ENCODE data around the gene TPM1. TPM values are rescaled to one million over a fixed set of nuclear protein-coding genes. Genes with fewer than 3 reads are reported as not detected.

TPM1 gene
- total RNA-seq, 1 experiment from 2014 or later, result 10.1 TPM

GRCh38 chr15:63067976-63068743 lies 25.6 kb downstream of the TPM1 start:
- Histone ChIP-seq H3K27ac (ENCODE audit: low read length) (no peak overlapping the region), H3K79me2 (ENCODE audit: low read length) (no peaks in the 10 kb centered on the region), H3K4me3 (ENCODE audit: low read length) (no peak overlapping the region), H3K4me1 (ENCODE audit: low read length) (no peaks in the 10 kb centered on the region), H3K36me3 (ENCODE audit: insufficient read depth, low read length) (no peaks in the 10 kb centered on the region), H3K9me2 (replicated peaks; ENCODE audit: insufficient read depth, low read length) (no peaks in the 10 kb centered on the region), H3K4me2 (ENCODE audit: low read depth, low read length, poor library complexity, severe bottlenecking) (no peak overlapping the region), H2AFZ (ENCODE audit: low read length) (no peak overlapping the region), H3K9ac (ENCODE audit: low read length) (no peak overlapping the region), H3K9me3 (ENCODE audit: low read length) (no peaks in the 10 kb centered on the region), H4K20me1 (ENCODE audit: insufficient read depth, low read depth, low read length) (no peaks in the 10 kb centered on the region), H3K27me3 (ENCODE audit: low read length) (no peaks in the 10 kb centered on the region)
- no peak for DNase-seq

DNA sequence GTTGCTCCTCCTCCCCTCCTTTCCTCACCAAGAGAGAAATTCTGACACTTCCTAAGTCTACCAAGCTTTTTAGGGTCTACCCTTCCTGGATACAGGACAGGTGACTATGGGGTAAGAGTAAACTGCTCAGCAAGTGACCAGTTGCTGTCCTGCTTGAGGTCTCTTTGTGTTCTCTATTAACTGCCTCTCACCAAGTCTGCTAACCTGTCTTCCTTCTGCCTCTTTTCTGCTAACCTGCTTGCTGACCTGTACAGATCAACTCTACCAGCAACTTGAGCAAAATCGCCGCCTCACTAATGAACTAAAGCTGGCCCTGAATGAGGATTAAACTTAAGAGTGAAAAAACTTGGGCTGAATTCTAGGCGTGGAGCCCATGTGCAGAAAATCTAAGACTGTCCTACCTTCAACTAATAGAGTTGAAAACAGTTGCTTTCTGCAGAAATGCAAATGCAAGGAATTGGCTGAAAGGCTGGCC lies 27.1 kb downstream of the TPM1 start:
- H3K9me3 ChIP-seq (ENCODE audit: low read length), result no peaks in the 10 kb centered on the region
- H3K9me2 ChIP-seq (replicated peaks; ENCODE audit: insufficient read depth, low read length), result no peaks in the 10 kb centered on the region
- H4K20me1 ChIP-seq (ENCODE audit: insufficient read depth, low read depth, low read length), result no peaks in the 10 kb centered on the region

GRCh38 chr15:63070681-63071129 lies 28.2 kb downstream of the TPM1 start:
- H3K36me3 ChIP-seq (ENCODE audit: insufficient read depth, low read length), result no peaks in the 10 kb centered on the region
- no peaks in the 10 kb centered on the region for H3K9me2 ChIP-seq (replicated peaks; ENCODE audit: insufficient read depth, low read length)
- DNase-seq, result no peak
- H3K4me1 ChIP-seq (ENCODE audit: low read length), result no peaks in the 10 kb centered on the region
- no peaks in the 10 kb centered on the region for H3K27me3 ChIP-seq (ENCODE audit: low read length)
- no peak overlapping the region for H3K9ac ChIP-seq (ENCODE audit: low read length)
- H3K27ac ChIP-seq (ENCODE audit: low read length), result no peak overlapping the region
- H3K9me3 ChIP-seq (ENCODE audit: low read length), result no peaks in the 10 kb centered on the region
- no peak overlapping the region for H3K4me2 ChIP-seq (ENCODE audit: low read depth, low read length, poor library complexity, severe bottlenecking)
- no peaks in the 10 kb centered on the region for H3K79me2 ChIP-seq (ENCODE audit: low read length)
- no peak overlapping the region for H3K4me3 ChIP-seq (ENCODE audit: low read length)
- H4K20me1 ChIP-seq (ENCODE audit: insufficient read depth, low read depth, low read length), result no peaks in the 10 kb centered on the region
- H2AFZ ChIP-seq (ENCODE audit: low read length), result no peak overlapping the region

More for the DNA sequence above, 27.1 kb downstream of the TPM1 start:
- H3K27ac ChIP-seq (ENCODE audit: low read length), result no peak overlapping the region
- DNase-seq, result no peak
- no peak overlapping the region for H3K9ac ChIP-seq (ENCODE audit: low read length)
- no peaks in the 10 kb centered on the region for H3K36me3 ChIP-seq (ENCODE audit: insufficient read depth, low read length)
- no peak overlapping the region for H2AFZ ChIP-seq (ENCODE audit: low read length)
- H3K4me3 ChIP-seq (ENCODE audit: low read length), result no peak overlapping the region
- no peaks in the 10 kb centered on the region for H3K27me3 ChIP-seq (ENCODE audit: low read length)
- no peaks in the 10 kb centered on the region for H3K4me1 ChIP-seq (ENCODE audit: low read length)
- no peak overlapping the region for H3K4me2 ChIP-seq (ENCODE audit: low read depth, low read length, poor library complexity, severe bottlenecking)
- H3K79me2 ChIP-seq (ENCODE audit: low read length), result no peaks in the 10 kb centered on the region

DNA sequence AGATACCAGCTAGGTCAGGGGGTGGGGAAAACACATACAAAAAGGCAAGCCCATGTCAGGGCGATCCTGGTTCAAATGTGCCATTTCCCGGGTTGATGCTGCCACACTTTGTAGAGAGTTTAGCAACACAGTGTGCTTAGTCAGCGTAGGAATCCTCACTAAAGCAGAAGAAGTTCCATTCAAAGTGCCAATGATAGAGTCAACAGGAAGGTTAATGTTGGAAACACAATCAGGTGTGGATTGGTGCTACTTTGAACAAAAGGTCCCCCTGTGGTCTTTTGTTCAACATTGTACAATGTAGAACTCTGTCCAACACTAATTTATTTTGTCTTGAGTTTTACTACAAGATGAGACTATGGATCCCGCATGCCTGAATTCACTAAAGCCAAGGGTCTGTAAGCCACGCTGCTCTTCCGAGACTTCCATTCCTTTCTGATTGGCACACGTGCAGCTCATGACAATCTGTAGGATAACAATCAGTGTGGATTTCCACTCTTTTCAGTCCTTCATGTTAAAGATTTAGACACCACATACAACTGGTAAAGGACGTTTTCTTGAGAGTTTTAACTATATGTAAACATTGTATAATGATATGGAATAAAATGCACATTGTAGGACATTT lies 28.9 kb downstream of the TPM1 start:
- H3K27me3 ChIP-seq (ENCODE audit: low read length), result no peaks in the 10 kb centered on the region
- no peak overlapping the region for H3K4me2 ChIP-seq (ENCODE audit: low read depth, low read length, poor library complexity, severe bottlenecking)
- H3K27ac ChIP-seq (ENCODE audit: low read length), result no peak overlapping the region
- H3K4me1 ChIP-seq (ENCODE audit: low read length), result no peaks in the 10 kb centered on the region
- H3K9me2 ChIP-seq (replicated peaks; ENCODE audit: insufficient read depth, low read length), result no peaks in the 10 kb centered on the region
- no peak overlapping the region for H2AFZ ChIP-seq (ENCODE audit: low read length)
- H3K79me2 ChIP-seq (ENCODE audit: low read length), result no peaks in the 10 kb centered on the region
- no peaks in the 10 kb centered on the region for H3K36me3 ChIP-seq (ENCODE audit: insufficient read depth, low read length)
- H3K9ac ChIP-seq (ENCODE audit: low read length), result no peak overlapping the region
- H4K20me1 ChIP-seq (ENCODE audit: insufficient read depth, low read depth, low read length), result no peaks in the 10 kb centered on the region
- DNase-seq, result no peak
- H3K9me3 ChIP-seq (ENCODE audit: low read length), result no peaks in the 10 kb centered on the region
- H3K4me3 ChIP-seq (ENCODE audit: low read length), result no peak overlapping the region

DNA sequence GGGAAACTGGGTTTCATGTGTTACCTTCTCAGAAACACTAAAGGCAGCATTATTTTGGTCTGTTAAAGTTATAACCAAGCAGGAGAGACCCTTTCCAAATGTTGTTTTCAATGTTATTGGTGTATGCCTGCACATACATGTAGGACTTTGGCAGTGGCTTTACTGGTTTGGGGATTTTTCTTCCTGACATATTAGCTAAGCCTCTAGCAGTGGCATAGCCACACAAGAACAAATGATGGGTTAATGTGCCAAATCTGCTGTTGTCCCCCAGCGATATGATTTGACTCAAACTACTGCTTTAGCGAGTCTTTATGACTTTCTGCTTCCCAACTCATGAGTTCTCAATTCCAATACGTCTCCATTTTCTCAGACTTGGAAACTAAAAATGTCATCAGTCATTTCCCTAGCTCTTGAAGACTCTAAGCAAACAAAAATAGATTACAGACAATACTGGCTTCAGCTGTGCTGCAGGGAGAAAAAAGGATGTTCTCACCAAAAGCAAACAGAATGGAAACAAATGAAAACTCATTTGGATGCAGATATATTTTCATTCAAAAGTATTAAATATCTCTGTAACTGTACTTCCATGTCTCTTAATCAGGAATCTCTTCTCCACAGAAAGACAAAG lies 29.6 kb downstream of the TPM1 start:
- Histone ChIP-seq H3K4me1 (ENCODE audit: low read length) (no peaks in the 10 kb centered on the region), H3K4me2 (ENCODE audit: low read depth, low read length, poor library complexity, severe bottlenecking) (no peak overlapping the region), H3K9me3 (ENCODE audit: low read length) (no peaks in the 10 kb centered on the region), H3K9ac (ENCODE audit: low read length) (no peak overlapping the region), H2AFZ (ENCODE audit: low read length) (no peak overlapping the region), H3K27me3 (ENCODE audit: low read length) (no peaks in the 10 kb centered on the region), H4K20me1 (ENCODE audit: insufficient read depth, low read depth, low read length) (no peaks in the 10 kb centered on the region), H3K79me2 (ENCODE audit: low read length) (no peaks in the 10 kb centered on the region), H3K9me2 (replicated peaks; ENCODE audit: insufficient read depth, low read length) (no peaks in the 10 kb centered on the region), H3K4me3 (ENCODE audit: low read length) (no peak overlapping the region), H3K27ac (ENCODE audit: low read length) (no peak overlapping the region), H3K36me3 (ENCODE audit: insufficient read depth, low read length) (no peaks in the 10 kb centered on the region)
- no peak for DNase-seq

GRCh38 chr15:63072809-63073277 lies 30.3 kb downstream of the TPM1 start:
- Histone ChIP-seq H3K4me2 (ENCODE audit: low read depth, low read length, poor library complexity, severe bottlenecking) (no peak overlapping the region), H3K9ac (ENCODE audit: low read length) (no peak overlapping the region), H4K20me1 (ENCODE audit: insufficient read depth, low read depth, low read length) (no peaks in the 10 kb centered on the region), H3K27ac (ENCODE audit: low read length) (no peak overlapping the region), H3K79me2 (ENCODE audit: low read length) (no peaks in the 10 kb centered on the region), H3K36me3 (ENCODE audit: insufficient read depth, low read length) (no peaks in the 10 kb centered on the region), H3K27me3 (ENCODE audit: low read length) (no peaks in the 10 kb centered on the region), H3K4me1 (ENCODE audit: low read length) (no peaks in the 10 kb centered on the region), H3K9me3 (ENCODE audit: low read length) (no peaks in the 10 kb centered on the region), H3K9me2 (replicated peaks; ENCODE audit: insufficient read depth, low read length) (no peaks in the 10 kb centered on the region), H2AFZ (ENCODE audit: low read length) (no peak overlapping the region), H3K4me3 (ENCODE audit: low read length) (no peak overlapping the region)
- DNase-seq, result no peak

DNA sequence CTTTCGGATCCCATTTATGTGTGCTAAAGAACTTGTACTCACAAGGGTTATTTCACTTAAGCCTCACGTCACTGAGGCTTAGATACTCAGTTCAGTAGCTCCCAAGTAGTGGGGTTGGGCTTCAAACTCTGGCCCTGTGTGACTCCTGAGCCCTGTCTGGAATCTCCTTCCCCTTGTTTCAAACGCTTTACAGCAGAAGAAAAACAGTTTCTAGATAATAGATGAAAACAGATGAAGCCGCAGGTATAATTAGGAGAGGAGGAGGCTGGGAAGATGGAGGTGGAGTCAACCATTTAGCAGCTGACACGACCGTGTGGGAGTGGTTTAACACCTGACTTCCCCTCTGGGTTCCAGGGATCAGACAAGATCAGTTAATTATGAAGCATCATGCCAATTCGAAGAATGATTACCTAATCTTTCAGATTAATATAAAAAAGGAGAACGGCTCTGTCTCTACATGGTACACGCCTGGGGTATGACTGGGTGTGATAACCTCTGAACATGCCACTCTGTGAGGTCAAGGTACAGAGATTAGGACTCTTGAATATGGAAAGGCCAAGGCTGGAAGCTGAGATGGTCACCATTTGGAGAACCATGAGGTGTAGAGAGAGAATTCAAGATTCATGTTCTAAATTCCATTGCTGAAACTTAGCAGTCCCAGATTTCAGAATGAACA lies 31.1 kb downstream of the TPM1 start:
- H3K36me3 ChIP-seq (ENCODE audit: insufficient read depth, low read length), result no peaks in the 10 kb centered on the region
- no peak overlapping the region for H2AFZ ChIP-seq (ENCODE audit: low read length)
- no peak overlapping the region for H3K4me2 ChIP-seq (ENCODE audit: low read depth, low read length, poor library complexity, severe bottlenecking)
- H3K9me2 ChIP-seq (replicated peaks; ENCODE audit: insufficient read depth, low read length), result no peaks in the 10 kb centered on the region
- H3K27ac ChIP-seq (ENCODE audit: low read length), result no peak overlapping the region
- H3K9ac ChIP-seq (ENCODE audit: low read length), result no peak overlapping the region
- no peak overlapping the region for H3K4me3 ChIP-seq (ENCODE audit: low read length)
- H3K27me3 ChIP-seq (ENCODE audit: low read length), result no peaks in the 10 kb centered on the region
- H3K79me2 ChIP-seq (ENCODE audit: low read length), result no peaks in the 10 kb centered on the region
- no peaks in the 10 kb centered on the region for H3K4me1 ChIP-seq (ENCODE audit: low read length)
- no peaks in the 10 kb centered on the region for H3K9me3 ChIP-seq (ENCODE audit: low read length)
- no peaks in the 10 kb centered on the region for H4K20me1 ChIP-seq (ENCODE audit: insufficient read depth, low read depth, low read length)
- DNase-seq, result no peak

All from Karpas-422 (cell line).